Stimulated activated CD8-positive, alpha-beta memory T cell treated with anti-CD3 and anti-CD28 coated beads, Interleukin-15, amount 100 ng/mL, for 48 hours (primary cell): ENCODE results near the gene ZSCAN32.

ENCODE experiments used
- DNase-seq, 2 donors: peaks; one replicate each; pipeline ENCODE4 v3.0.0-alpha.2; 2020; ENCODE audit warnings: low read depth in 2 of 2

The ZSCAN32 gene

GRCh38 chr16:3358871-3359270, 41.9 kb downstream of the ZSCAN32 start:
- no peak for DNase-seq

- DNase-seq: no peak
Observed at GRCh38 chr16:3356118-3356517, 44.7 kb downstream of the ZSCAN32 start.

DNA sequence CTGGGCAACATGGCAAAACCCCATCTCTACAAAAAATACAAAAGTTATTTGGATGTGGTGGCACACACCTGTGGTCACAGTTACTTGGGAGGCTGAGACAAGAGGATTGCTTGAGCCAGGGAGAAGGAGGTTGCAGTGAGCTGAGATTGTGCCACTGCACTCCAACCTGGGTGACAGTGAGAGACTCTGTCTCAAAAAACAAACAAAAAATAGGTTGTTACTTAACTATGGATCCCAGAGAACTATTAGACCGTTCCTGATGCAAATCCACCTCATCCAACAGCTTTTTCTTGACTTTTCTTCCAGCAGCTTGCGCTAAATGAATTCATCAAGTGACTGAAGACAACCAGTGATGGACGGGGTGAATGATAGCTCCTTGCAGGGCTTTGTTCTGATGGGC, 45.2 kb downstream of the ZSCAN32 start, which contains the start of gene OR2C1:
Gene OR2C1 (plus strand): TSS at position 301 of the 400 bp plus-strand sequence. CDS start 52 bp downstream, at position 353.
- no peak for DNase-seq

DNA sequence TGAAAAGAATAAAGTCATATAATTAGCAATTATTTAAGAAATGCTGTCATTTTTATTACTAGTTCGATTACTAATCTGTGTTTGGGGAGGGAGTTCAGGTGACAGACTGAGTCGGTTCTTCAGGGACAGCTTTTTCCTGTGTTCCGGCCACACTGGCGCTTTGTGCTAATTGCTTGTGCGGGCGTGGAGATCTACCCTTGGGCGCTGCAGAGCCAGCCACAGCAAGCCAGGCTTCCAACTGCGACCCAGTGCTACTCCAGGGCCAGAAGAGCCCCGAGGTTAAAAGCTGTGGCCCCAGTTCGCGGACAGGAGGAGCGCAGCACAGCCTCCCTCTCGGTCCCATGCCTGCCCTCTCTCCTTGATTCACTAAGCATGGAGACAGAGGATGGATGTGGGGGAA, 51.6 kb downstream of the ZSCAN32 start:
- no peak for DNase-seq

DNA sequence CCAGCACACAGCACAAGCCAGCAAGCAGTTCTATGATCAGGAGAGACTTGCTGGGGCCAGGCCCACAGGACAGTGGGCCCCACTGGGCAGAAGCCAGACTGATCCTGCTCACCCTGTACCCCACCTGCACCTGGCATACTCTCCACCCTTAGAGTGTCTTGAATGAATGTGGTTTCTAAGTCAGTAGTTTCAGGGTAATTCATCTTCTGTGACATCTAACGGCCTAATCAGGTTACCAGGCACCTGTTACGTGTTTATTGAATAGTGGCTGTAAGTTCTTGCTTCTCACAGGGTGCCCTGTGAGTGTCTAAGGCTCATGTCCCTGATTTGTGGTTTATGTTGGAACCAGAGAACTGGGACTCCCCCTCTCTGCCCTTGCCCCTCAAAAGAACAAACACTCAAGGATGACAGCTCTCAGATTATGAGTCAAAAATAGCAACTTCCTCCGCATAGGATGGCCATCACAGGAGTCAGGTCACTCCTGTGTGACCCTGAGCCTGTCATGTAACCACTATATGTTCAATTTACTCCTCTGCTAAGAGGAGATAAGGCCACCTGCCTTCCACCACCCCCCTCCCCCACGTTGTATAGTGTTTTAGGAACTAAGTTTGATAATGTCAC, 52.1 kb downstream of the ZSCAN32 start:
- DNase-seq: no peak

- DNase-seq: no peak
Observed at GRCh38 chr16:3347586-3347985, 53.2 kb downstream of the ZSCAN32 start.

DNA sequence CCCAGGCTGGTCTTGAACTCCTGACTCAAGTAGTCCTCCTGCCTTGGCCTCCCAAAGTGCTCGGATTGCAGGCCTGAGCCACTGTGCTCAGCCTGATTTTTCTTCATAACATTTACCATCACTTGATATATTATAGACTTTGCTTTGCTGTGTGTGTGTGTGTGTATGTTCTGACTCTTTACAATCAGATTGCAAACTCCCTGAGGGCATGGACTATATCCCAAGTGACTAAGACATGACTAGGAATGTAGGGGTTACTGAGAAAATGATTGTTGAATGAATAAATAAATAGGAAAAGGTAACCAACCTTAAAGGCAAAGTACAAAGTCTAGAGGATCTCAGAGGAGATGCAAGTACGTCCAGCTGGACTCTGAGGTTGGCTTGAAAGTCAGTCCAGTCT, 54.8 kb downstream of the ZSCAN32 start:
- no peak for DNase-seq
